ENCODE measurements around the gene WEE2.

Gene WEE2

DNA sequence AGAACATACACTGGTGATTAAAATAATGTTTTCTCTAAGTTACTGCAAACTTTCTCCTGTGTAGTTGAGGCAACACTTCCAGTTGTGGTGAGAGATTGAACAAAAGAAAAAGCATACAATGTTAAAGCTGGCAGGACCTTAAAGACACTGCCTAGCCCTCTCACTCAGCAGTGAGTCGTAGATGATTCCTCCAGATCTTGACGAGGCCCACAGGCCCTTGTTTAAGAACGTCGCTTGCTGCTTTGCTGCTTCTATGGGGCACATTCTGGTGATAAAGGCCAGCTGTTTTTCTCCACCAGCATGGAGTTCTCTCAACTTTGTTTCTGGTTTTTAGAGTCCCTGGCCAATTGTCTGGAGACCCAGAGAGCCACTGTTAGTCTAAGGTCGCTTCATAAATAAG lies 3.4 kb upstream of the WEE2 start:
- ATAC-seq (ENCODE audit: low read depth) (no peak), DNase-seq (ENCODE audit: low spot score) (no peak)
- Histone ChIP-seq H3K27me3 (ENCODE audit: insufficient read depth, poor library complexity, severe bottlenecking) (no peaks in the 10 kb centered on the region), H3K27ac (ENCODE audit: poor library complexity, severe bottlenecking) (no peak overlapping the region), H3K4me1 (ENCODE audit: insufficient read depth, poor library complexity, severe bottlenecking) (peaks cover 2% of the 10 kb centered on the region), H3K4me3 (ENCODE audit: severe bottlenecking) (no peak overlapping the region), H3K36me3 (ENCODE audit: low read depth) (no peaks in the 10 kb centered on the region), H3K9me3 (ENCODE audit: severe bottlenecking) (no peaks in the 10 kb centered on the region)
- no peak for TF ChIP-seq CTCF (IDR thresholded peaks at IDR 0.05; ENCODE audit: poor library complexity, severe bottlenecking)

- ATAC-seq (ENCODE audit: low read depth): no peak
Observed at GRCh38 chr7:141706239-141707064, 1.7 kb upstream of the WEE2 start.

GRCh38 chr7:141709318-141709717 lies 1.2 kb downstream of the WEE2 start:
- Histone ChIP-seq H3K27me3 (ENCODE audit: insufficient read depth, poor library complexity, severe bottlenecking) (no peaks in the 10 kb centered on the region), H3K9me3 (ENCODE audit: severe bottlenecking) (no peaks in the 10 kb centered on the region), H3K27ac (ENCODE audit: poor library complexity, severe bottlenecking) (no peak overlapping the region), H3K4me3 (ENCODE audit: severe bottlenecking) (no peak overlapping the region), H3K4me1 (ENCODE audit: insufficient read depth, poor library complexity, severe bottlenecking) (no peaks in the 10 kb centered on the region), H3K36me3 (ENCODE audit: low read depth) (no peaks in the 10 kb centered on the region)
- DNase-seq (ENCODE audit: low spot score): no peak
- TF ChIP-seq CTCF (IDR thresholded peaks at IDR 0.05; ENCODE audit: poor library complexity, severe bottlenecking): no peak
- ATAC-seq (ENCODE audit: low read depth): no peak

More at GRCh38 chr7:141706239-141707064, 1.7 kb upstream of the WEE2 start:
- no peak for TF ChIP-seq CTCF (IDR thresholded peaks at IDR 0.05; ENCODE audit: poor library complexity, severe bottlenecking)
- no peak for DNase-seq (ENCODE audit: low spot score)
- H3K27ac ChIP-seq (ENCODE audit: poor library complexity, severe bottlenecking): no peak overlapping the region
- no peaks in the 10 kb centered on the region for H3K9me3 ChIP-seq (ENCODE audit: severe bottlenecking)
- H3K4me3 ChIP-seq (ENCODE audit: severe bottlenecking): no peak overlapping the region
- H3K4me1 ChIP-seq (ENCODE audit: insufficient read depth, poor library complexity, severe bottlenecking): no peaks in the 10 kb centered on the region
- H3K36me3 ChIP-seq (ENCODE audit: low read depth): no peaks in the 10 kb centered on the region
- H3K27me3 ChIP-seq (ENCODE audit: insufficient read depth, poor library complexity, severe bottlenecking): no peaks in the 10 kb centered on the region

- ATAC-seq (ENCODE audit: low read depth) (peak; percentile 46; the same call in 2 of the 3 replicates), DNase-seq (ENCODE audit: low spot score) (no peak)
- no peaks in the 10 kb centered on the region for H3K27me3 ChIP-seq (ENCODE audit: insufficient read depth, poor library complexity, severe bottlenecking)
- TF ChIP-seq CTCF (IDR thresholded peaks at IDR 0.05; ENCODE audit: poor library complexity, severe bottlenecking): no peak
- H3K27ac ChIP-seq (ENCODE audit: poor library complexity, severe bottlenecking): no peak overlapping the region
- H3K9me3 ChIP-seq (ENCODE audit: severe bottlenecking): no peaks in the 10 kb centered on the region
- H3K4me3 ChIP-seq (ENCODE audit: severe bottlenecking): no peak overlapping the region
- no peaks in the 10 kb centered on the region for H3K4me1 ChIP-seq (ENCODE audit: insufficient read depth, poor library complexity, severe bottlenecking)
- no peaks in the 10 kb centered on the region for H3K36me3 ChIP-seq (ENCODE audit: low read depth)
Observed at GRCh38 chr7:141709749-141710148, 1.6 kb downstream of the WEE2 start.

- no peaks in the 10 kb centered on the region for H3K4me1 ChIP-seq (ENCODE audit: insufficient read depth, poor library complexity, severe bottlenecking)
- H3K27ac ChIP-seq (ENCODE audit: poor library complexity, severe bottlenecking): no peak overlapping the region
- no peak for TF ChIP-seq CTCF (IDR thresholded peaks at IDR 0.05; ENCODE audit: poor library complexity, severe bottlenecking)
- H3K4me3 ChIP-seq (ENCODE audit: severe bottlenecking): no peak overlapping the region
- H3K27me3 ChIP-seq (ENCODE audit: insufficient read depth, poor library complexity, severe bottlenecking): no peaks in the 10 kb centered on the region
- DNase-seq (ENCODE audit: low spot score): no peak
- ATAC-seq (ENCODE audit: low read depth): no peak
- H3K36me3 ChIP-seq (ENCODE audit: low read depth): no peaks in the 10 kb centered on the region
- no peaks in the 10 kb centered on the region for H3K9me3 ChIP-seq (ENCODE audit: severe bottlenecking)
Observed at GRCh38 chr7:141710301-141710700, 2.1 kb downstream of the WEE2 start.
